HepG2 (cell line): ENCODE measurements around the gene EMCN. TPM values are rescaled to one million over a fixed set of nuclear protein-coding genes. Genes with fewer than 3 reads are reported as not detected.
"Not testable (repeated sequence)": the region's sequence is repeated elsewhere in the genome, so short reads cannot be mapped to it uniquely, and the experiment has no call there.

Experiments
- ATAC-seq: fragments of 200-7000 bp; cut with Tn5 transposase; 3 replicates; pipeline ENCODE4 v1.9.1; 2020; ENCODE audit warnings: mild to moderate bottlenecking, moderate library complexity
- BruUV-seq: library from RNA; stranded (reverse); fragments of 400-500 nt; replicated peaks from 2 replicates; lab custom pipeline; 2021; lab: Mats Ljungman, UMichigan
- CTCF ChIA-PET: fragments of 300-600 bp; formaldehyde crosslinking; extraction: SDS; loops from one replicate; lab custom pipeline; 2021; ENCODE audit warnings: low total read pairs, inconsistent platforms, low intra/inter-chr PET ratio; lab: Yijun Ruan, JAX
- POLR2A ChIA-PET: fragments of 350-600 bp; sonication (Branson Sonifier 250); formaldehyde crosslinking; loops from one replicate; lab custom pipeline; 2020; ENCODE audit warnings: antibody characterized with exemption, inconsistent platforms; lab: Yijun Ruan, JAX
- DNase-seq: peaks from one replicate; pipeline ENCODE4 v3.0.0-alpha.2; 2015; ENCODE audit warnings: low spot score
- FAIRE-seq: peaks from 3 replicates; lab custom pipeline; 2011; peaks lifted over from hg19 to GRCh38; lab: Jason Lieb, UNC
- H2AFZ ChIP-seq: one replicate; pipeline ENCODE4 v1.6.1; 2011; ENCODE audit warnings: low read length, inconsistent platforms
- H3K27ac ChIP-seq: fragments of 300-600 bp; 3 replicates; pipeline ENCODE4 v1.8.0; 2011; ENCODE audit warnings: mixed run types, mild to moderate bottlenecking, mixed read lengths, low read length, inconsistent platforms; ENCODE audit not compliant: insufficient read depth; ENCODE audit errors: extremely low read length
- H3K27me3 ChIP-seq, 2 experiments: fragments of 200-600 bp in 1 of 2; 2 replicates in 1 of 2; 3 replicates in 1 of 2; pipeline versions ENCODE4 v1.6.0 to v1.8.0; 2011; ENCODE audit warnings: low read length in 2 of 2, mild to moderate bottlenecking in 2 of 2, moderate library complexity in 2 of 2, inconsistent platforms in 1 of 2; ENCODE audit not compliant: insufficient read depth in 2 of 2, control insufficient read depth in 1 of 2
- H3K36me3 ChIP-seq, 2 experiments: fragments of 200-600 bp in 1 of 2; replicated peaks in 1 of 2; 2 replicates in 1 of 2; 3 replicates in 1 of 2; pipeline versions ENCODE4 v1.5.1 to v1.8.0; 2011; ENCODE audit warnings: low read length in 2 of 2, inconsistent platforms in 1 of 2; ENCODE audit not compliant: insufficient read depth in 2 of 2, control insufficient read depth in 1 of 2
- H3K4me1 ChIP-seq: 2 replicates; pipeline ENCODE4 v1.5.1; 2012; ENCODE audit warnings: low read length, inconsistent platforms; ENCODE audit not compliant: insufficient read depth
- H3K4me2 ChIP-seq: 2 replicates; pipeline ENCODE4 v1.6.0; 2011; ENCODE audit warnings: low read depth, low read length, inconsistent platforms
- H3K4me3 ChIP-seq, 3 experiments: fragments of 200-600 bp in 1 of 3; sonication (generic), shearing (Covaris generic) in 1 of 3; replicated peaks in 1 of 3; 2 replicates each; pipeline ENCODE4 v1.5.1; 2011 to 2016; ENCODE audit warnings: low read length in 3 of 3, inconsistent platforms in 2 of 3, low read depth in 2 of 3, mild to moderate bottlenecking in 2 of 3, control low read depth in 1 of 3, mixed read lengths in 1 of 3; ENCODE audit not compliant: insufficient read depth in 1 of 3
- H3K79me2 ChIP-seq: one replicate; pipeline ENCODE4 v1.6.1; 2011; ENCODE audit warnings: low read length, inconsistent platforms; ENCODE audit not compliant: insufficient read depth
- H3K9ac ChIP-seq: 2 replicates; pipeline ENCODE4 v1.6.0; 2011; ENCODE audit warnings: mild to moderate bottlenecking, low read depth, low read length, inconsistent platforms; ENCODE audit not compliant: insufficient read depth
- H3K9me3 ChIP-seq: 2 replicates; pipeline ENCODE4 v1.5.1; 2012; ENCODE audit warnings: mild to moderate bottlenecking, low read length
- H4K20me1 ChIP-seq: 2 replicates; pipeline ENCODE4 v1.6.0; 2011; ENCODE audit warnings: inconsistent platforms, mild to moderate bottlenecking, low read length, moderate library complexity; ENCODE audit not compliant: insufficient read depth
- CHD4 ChIP-seq: fragments of 200-600 bp; sonication (generic); IDR thresholded peaks from 2 replicates; pipeline ENCODE4 v1.7.0; 2017; ENCODE audit warnings: mild to moderate bottlenecking, low read length, borderline replicate concordance
- PRPF4 ChIP-seq: fragments of 200-400 bp; formaldehyde crosslinking; IDR thresholded peaks from 2 replicates; pipeline ENCODE4 v1.6.1; 2016; ENCODE audit warnings: low read length, low read depth; ENCODE audit not compliant: poor library complexity, severe bottlenecking
- TARDBP ChIP-seq: sonication (generic); formaldehyde crosslinking; IDR thresholded peaks from 2 replicates; pipeline ENCODE4 v1.8.0; 2022; ENCODE audit warnings: mild to moderate bottlenecking, missing genetic modification reagents
- ZNF570 ChIP-seq: sonication (generic); formaldehyde crosslinking; IDR thresholded peaks from 2 replicates; pipeline ENCODE4 v1.4.0; 2020; ENCODE audit warnings: mild to moderate bottlenecking, missing genetic modification reagents, borderline replicate concordance
- ZNF598 ChIP-seq: sonication (generic); formaldehyde crosslinking; IDR thresholded peaks from 2 replicates; pipeline ENCODE4 v1.5.1; 2020; ENCODE audit warnings: mild to moderate bottlenecking, missing genetic modification reagents, borderline replicate concordance
- WGBS: methylation state at CpG from one replicate; pipeline ENCODE4 v1.1.6; 2017; ENCODE audit warnings: low lambda C conversion rate; 5-methylcytosine and 5-hydroxymethylcytosine counted together
- in situ Hi-C: cut with HindIII; loops from 2 replicates; pipeline ENCODE4 v1.10.0; 2017; ENCODE audit warnings: low pct_unique_long_range_greater_than_20kb; ENCODE audit not compliant: extremely low pct_ligation_motif_present
- intact Hi-C: fragments of 100-400 bp; cut with micrococcal nuclease; formaldehyde crosslinking; loops from one replicate; pipeline ENCODE4 v1.10.0; 2022; ENCODE audit not compliant: unreplicated experiment
- polyA plus RNA-seq, 8 experiments: library from polyadenylated mRNA; depleted of rRNA in 3 of 8; stranded (reverse) in 7 of 8; unstranded in 1 of 8; fragments of >200 nt; fragmentation: Illumina TruSeq in 4 of 8; extraction: Trizol in 4 of 8; gene quantifications; 2 replicates each; pipeline versions ENCODE4 v1.2.1 to v1.2.3, GENCODE V29; 2011 to 2016; ENCODE audit warnings: low read depth in 4 of 8, missing spikeins in 1 of 8, mixed read lengths in 1 of 8; ENCODE audit not compliant: insufficient read depth in 1 of 8
- total RNA-seq, 5 experiments: library from RNA; depleted of rRNA; stranded (reverse); fragments of >200 nt; fragmentation: Illumina TruSeq; extraction: Trizol; gene quantifications; 2 replicates each; pipeline ENCODE4 v1.2.3, GENCODE V29; 2016; ENCODE audit warnings: low read depth in 1 of 5
- TF ChIP-seq, protein P1 (sequence below): IDR thresholded peaks from 2 replicates; pipeline ENCODE4 v1.6.1; 2016; ENCODE audit warnings: low read depth, borderline replicate concordance
- TF ChIP-seq, protein P2 (sequence below): sonication (generic); formaldehyde crosslinking; IDR thresholded peaks from 2 replicates; pipeline ENCODE4 v1.5.1; 2020; ENCODE audit warnings: missing genetic modification reagents, mild to moderate bottlenecking, borderline replicate concordance

Gene EMCN
- total and polyA plus RNA-seq, 2 of the 13 experiments (the other 11 are each of a cell fraction or from before 2014, with no cell fraction given) = not detected

DNA sequence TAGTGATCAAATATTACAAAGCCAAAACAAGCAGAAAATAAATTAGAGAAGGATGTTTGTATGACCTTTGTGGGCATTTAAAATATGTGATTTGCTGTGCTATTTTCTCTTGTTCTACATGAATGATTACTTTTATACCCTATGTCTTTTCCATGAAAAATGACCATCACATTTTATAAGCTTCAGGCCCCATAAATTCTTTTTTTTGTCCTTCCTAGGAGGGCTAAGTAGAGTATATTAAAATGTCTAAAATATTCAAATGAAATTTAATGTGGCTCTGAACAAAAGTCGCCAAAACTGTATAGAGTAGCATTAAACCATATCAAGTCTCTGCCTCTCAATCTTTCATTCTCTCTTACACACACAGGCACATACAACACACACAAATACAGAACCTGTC, 15.9 kb upstream of the EMCN start (continued):
- TF ChIP-seq ZNF598 (CRISPR knock-in tag) = no peak

DNA sequence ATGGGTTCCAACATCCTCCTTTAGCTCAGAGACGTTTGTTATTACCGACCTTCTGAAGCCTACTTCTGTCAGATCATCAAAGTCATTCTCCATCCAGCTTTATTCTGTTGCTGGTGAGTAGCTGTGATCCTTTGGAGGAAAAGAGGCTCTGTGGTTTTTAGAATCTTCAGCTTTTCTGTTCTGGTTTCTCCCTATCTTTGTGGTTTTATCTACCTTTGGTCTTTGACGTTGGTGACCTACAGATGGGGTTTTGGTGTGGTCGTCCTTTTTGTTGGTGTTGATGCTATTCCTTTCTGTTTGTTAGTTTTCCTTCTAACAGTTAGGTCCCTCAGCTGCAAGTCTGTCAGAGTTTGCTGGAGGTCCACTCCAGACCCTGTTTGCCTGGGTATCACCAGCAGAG, 12.3 kb upstream of the EMCN start:
- H2AFZ ChIP-seq, POLR2A ChIA-PET, ATAC-seq, in situ Hi-C loops, H3K4me2 ChIP-seq, H3K9ac ChIP-seq, H3K36me3 ChIP-seq, BruUV-seq, H3K4me1 ChIP-seq, H3K27ac ChIP-seq, intact Hi-C loops, H3K9me3 ChIP-seq, H3K79me2 ChIP-seq, H4K20me1 ChIP-seq, CTCF ChIA-PET, H3K27me3 ChIP-seq, DNase-seq, FAIRE-seq, H3K4me3 ChIP-seq: not testable (repeated sequence)
- WGBS = 3% methylated on average over 4 of the region's 4 CpGs

DNA sequence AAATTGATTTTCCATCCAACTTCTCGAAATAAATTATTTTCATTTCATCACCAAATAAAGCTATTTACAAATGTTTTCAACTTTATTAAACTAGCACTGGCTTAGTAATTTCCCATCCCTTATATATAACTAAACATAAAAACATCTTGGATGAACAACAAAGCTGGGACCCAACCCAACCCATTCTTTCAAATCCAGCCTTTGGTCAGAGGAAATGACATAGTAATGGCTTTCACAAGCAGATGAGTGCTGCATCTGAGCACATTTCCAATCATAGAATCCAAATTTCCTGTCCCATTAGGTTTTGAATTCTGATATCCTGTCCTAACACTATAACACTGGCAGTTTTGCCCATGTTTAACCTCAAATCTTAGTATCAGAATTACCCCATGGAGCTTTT, 7.9 kb upstream of the EMCN start:
- CTCF ChIA-PET = no interaction called here
- in situ Hi-C loops = no loop called here
- Histone ChIP-seq H3K4me2 (no peak overlapping the region), H3K36me3 (no peaks in the 10 kb centered on the region), H3K9ac (no peak overlapping the region), H4K20me1 (no peaks in the 10 kb centered on the region), H3K79me2 (no peaks in the 10 kb centered on the region), H3K4me1 (no peaks in the 10 kb centered on the region), H2AFZ (no peak overlapping the region), H3K9me3 (no peaks in the 10 kb centered on the region), H3K4me3 (no peak overlapping the region), H3K27me3 (no peaks in the 10 kb centered on the region), H3K27ac (no peak overlapping the region)
- ATAC-seq = no peak
- DNase-seq = no peak
- intact Hi-C loops = no loop called here
- no TSS peak for BruUV-seq
- POLR2A ChIA-PET = no interaction called here
- WGBS = 2% methylated on average over 1 of the region's 1 CpG
- TF ChIP-seq TARDBP (CRISPR knock-in tag) (no peak), PRPF4 (no peak), ZNF570 (CRISPR knock-in tag) (no peak), CHD4 (no peak)
- TF ChIP-seq, protein P1, sequence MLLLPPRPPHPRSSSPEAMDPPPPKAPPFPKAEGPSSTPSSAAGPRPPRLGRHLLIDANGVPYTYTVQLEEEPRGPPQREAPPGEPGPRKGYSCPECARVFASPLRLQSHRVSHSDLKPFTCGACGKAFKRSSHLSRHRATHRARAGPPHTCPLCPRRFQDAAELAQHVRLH = no peak
- TF ChIP-seq, protein P2, sequence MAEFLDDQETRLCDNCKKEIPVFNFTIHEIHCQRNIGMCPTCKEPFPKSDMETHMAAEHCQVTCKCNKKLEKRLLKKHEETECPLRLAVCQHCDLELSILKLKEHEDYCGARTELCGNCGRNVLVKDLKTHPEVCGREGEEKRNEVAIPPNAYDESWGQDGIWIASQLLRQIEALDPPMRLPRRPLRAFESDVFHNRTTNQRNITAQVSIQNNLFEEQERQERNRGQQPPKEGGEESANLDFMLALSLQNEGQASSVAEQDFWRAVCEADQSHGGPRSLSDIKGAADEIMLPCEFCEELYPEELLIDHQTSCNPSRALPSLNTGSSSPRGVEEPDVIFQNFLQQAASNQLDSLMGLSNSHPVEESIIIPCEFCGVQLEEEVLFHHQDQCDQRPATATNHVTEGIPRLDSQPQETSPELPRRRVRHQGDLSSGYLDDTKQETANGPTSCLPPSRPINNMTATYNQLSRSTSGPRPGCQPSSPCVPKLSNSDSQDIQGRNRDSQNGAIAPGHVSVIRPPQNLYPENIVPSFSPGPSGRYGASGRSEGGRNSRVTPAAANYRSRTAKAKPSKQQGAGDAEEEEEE (CRISPR knock-in tag) = no peak
- TF ChIP-seq, all 625 proteins: peak for 0
- FAIRE-seq = no peak
